ENCODE measurements around the gene IL1A. TPM values are rescaled to one million over a fixed set of nuclear protein-coding genes. Genes with fewer than 3 reads are reported as not detected.
"Not testable (repeated sequence)": the region's sequence is repeated elsewhere in the genome, so short reads cannot be mapped to it uniquely, and the experiment has no call there.

The IL1A gene, protein sequence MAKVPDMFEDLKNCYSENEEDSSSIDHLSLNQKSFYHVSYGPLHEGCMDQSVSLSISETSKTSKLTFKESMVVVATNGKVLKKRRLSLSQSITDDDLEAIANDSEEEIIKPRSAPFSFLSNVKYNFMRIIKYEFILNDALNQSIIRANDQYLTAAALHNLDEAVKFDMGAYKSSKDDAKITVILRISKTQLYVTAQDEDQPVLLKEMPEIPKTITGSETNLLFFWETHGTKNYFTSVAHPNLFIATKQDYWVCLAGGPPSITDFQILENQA
- not detected in 2 replicates for total RNA-seq

DNA sequence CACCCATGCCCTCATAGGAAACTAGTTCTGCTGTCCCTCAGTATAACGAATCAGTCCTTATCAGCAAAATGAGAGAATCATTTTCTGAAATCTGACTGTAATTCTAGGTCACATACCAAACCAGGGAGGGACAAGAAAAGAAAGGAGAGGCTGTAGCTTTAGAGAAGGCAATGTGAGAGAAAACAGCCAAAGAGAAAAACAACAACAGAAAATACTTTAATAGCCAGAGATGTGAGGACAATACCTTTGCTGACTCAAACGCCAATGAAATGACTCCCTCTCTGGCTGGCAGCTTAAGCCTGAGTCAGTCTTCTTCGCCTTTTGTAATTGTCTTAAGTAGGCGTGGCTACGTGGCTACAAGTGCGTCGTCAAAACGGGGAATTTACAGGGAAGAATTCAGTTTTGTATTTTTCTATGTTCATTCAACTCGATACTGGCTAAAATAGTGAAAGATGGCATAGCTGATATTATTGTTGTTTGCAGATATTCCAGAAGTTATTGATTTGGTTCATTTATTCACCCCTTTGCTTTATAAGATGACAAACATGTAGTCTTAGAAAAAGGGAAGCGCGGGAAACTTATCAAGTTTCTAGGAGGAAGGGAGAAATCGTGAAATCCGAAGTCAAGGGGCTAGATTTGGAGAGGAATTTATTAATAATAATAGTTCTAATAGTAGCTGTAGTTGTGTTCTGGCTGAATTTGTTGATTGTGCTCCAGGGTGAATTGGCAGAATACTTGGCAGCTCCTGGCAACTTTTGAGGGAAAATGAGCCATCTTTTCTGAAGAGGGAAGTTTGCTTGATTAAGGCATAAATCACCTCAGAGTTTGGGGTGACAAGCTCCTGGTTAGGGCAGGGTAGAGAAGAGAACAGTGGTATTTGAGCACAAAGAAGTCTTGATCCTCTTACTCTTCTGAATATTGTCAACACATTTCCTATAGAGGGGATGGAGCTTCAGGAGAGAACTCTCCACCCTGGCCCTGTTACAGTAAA is at the start of gene IL1A:
Gene IL1A (minus strand): TSS at position 295 of the 991 bp plus-strand sequence. CDS start 723 bp downstream, outside the sequence.
- peak in 1 of 2 donors; percentile 78 for DNase-seq (ENCODE audit: low read depth in 2 of 2)

DNA sequence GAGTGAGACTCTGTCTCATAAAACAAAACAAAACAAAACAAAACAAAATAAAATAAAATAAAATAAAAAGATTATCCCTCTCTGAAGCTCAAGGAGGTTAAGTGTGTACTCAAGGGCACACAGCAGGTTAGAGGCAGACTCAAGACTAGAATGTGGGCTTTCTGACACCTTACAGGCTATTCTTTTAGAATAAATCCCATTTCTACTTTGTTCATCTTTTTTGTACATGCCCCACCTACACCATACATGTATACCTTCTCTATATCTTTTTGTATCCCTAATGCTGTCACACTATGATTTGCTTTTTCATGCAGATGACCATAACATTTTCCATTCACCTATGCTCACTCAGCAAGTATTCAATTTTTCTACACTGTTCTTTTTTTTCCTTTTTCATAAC is 49.7 kb upstream of the IL1A start:
- no peak for DNase-seq (ENCODE audit: low read depth in 2 of 2)

DNA sequence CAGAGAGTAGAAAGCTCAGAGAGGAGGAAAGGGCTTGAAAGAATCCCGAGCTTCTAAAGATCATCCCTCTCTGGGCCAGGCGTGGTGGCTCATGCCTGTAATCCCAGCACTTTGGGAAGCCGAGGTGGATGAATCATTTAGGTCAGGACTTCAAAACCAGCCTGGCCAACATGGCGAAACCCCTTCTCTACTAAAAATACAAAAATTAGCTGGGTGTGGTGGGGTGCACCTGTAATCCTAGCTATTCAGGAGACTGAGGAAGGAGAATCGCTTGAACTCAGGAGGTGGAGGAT is 49.3 kb upstream of the IL1A start:
- DNase-seq (ENCODE audit: low read depth in 2 of 2), result not testable (repeated sequence)

DNA sequence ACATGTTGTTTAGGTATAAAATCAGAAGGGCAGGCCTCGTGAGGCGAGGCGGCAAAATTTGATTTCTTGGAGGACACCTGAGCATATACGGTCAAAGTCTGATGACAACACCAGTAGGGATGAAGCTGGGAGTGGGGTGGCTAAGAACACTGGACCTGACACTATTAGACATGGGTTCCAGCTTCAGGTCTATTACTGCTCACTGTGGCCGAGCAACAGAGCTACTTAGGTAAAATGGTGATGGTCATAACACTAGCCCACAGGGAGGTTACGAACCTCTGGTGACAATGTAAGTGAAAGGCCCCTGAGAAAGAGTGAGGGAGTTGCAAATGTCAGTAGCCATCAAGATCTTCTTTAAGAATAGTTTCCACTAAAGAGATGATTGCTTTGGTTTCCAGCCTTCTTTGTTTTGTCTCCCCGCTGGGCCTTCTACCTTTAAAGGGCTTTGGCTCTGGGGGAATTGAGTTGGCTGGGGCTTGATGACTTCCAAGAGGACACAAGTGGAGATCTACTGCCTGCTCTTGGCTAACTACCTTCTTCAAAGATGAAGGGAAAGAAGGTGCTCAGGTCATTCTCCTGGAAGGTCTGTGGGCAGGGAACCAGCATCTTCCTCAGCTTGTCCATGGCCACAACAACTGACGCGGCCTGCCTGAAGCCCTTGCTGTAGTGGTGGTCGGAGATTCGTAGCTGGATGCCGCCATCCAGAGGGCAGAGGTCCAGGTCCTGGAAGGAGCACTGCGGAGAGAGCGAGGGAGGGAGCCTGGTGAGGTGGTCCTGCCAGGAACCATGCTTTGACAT is 48.7 kb upstream of the IL1A start:
- no peak for DNase-seq (ENCODE audit: low read depth in 2 of 2)

DNA sequence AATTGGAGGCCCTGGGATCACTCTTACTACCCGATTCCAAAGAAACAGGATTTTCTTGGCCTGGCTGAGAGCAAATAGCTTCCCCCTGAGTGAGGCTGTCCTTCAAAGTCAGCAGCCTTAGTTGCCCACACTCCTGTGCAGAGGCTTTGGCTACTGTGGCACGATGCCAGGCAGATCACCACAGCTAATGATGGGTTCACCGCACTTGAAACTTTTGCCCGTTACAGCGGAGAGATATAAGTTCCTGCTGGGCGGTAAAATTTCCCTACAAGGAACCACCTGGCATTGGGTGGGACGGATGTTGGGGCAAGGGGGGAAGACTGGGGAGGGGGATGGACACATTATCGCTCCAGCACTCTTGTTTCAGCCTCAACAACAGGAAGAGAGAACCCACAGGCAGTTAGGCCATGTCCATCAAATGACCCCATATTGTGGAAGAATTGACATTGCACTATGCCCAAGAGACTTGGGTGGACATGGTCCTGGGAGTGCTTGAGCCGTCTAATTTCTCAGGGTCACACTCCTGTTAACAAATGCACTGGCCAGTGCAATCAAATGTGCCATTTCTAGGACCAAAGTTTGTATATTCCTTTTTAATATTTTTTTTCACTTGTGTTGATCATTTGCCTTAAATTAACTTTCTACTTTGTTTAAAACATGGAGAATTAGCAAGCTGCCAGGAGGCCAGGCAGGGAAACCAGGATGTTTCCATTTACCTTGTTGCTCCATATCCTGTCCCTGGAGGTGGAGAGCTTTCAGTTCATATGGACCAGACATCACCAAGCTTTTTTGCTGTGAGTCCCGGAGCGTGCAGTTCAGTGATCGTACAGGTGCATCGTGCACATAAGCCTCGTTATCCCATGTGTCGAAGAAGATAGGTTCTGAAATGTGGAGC is 47.9 kb upstream of the IL1A start:
- DNase-seq (ENCODE audit: low read depth in 2 of 2), result peak in 1 of 2 donors; percentile 36

DNA sequence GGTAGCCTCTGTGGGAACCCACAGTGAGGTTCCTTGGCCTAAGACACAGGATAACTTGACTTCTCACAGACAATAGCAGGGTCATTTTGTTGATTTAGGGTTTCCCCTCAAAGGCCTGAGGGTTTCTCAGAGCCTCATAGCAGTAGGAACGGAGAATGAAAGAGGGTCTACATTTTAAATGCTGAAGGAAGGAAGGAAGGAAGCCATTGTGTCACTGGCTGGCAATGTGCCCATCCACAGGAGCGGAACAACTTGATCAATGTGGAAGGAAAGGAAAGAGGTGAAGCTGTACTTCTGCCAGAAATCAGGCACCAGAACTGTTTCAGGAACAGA is 47.2 kb upstream of the IL1A start:
- peak in 1 of 2 donors; percentile 49 for DNase-seq (ENCODE audit: low read depth in 2 of 2)

DNA sequence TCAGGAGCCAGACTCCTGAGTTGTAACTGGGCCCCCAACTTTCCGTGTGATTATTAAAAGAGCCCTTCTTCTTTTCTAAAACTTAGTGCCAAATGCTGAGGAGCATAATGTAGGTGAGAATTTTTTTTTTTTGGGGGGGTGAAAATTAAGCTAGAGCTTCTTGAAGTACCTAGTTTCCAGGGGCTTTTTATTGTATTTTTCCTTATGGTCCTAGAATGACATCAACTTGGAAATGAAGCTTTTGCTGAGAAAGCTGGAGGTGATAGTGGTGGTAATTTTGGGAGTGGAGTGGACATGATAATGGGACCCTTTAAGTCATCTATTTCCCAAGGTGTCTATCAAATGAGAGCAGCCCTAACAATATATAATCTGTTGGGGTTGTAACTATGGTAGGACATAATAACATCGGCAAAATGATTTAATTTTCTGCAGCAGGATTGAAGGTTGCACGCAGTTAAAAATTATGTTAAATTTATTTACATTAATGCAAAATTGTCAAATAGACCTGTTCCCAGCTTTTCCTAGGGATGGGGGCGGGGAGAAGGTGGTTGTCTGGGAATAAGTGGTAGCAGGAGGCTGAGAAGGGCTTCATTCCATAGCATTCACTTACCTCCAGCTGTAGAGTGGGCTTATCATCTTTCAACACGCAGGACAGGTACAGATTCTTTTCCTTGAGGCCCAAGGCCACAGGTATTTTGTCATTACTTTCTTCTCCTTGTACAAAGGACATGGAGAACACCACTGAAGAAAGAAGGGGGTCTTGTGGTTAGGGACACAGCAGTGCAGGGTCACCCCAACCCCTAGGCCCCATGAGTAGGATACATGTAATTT is 46.6 kb upstream of the IL1A start:
- DNase-seq (ENCODE audit: low read depth in 2 of 2), result no peak

DNA sequence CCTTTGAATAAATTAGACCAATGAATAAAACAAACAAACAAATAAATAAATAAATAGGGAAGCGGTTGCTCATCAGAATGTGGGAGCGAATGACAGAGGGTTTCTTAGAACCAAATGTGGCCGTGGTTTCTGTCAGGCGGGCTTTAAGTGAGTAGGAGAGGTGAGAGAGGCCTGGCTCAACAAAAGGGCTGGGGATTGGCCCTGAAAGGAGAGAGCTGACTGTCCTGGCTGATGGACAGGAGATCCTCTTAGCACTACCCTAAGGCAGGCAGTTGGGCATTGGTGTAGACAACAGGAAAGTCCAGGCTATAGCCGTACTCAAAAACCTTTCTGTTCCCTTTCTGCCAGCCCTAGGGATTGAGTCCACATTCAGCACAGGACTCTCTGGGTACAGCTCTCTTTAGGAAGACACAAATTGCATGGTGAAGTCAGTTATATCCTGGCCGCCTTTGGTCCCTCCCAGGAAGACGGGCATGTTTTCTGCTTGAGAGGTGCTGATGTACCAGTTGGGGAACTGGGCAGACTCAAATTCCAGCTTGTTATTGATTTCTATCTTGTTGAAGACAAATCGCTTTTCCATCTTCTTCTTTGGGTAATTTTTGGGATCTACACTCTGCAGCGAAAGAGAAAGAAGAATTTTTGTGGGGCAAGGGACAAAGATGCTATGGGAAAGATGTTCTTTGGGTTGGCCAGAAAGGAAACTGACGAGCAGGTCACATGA is 45.8 kb upstream of the IL1A start:
- DNase-seq (ENCODE audit: low read depth in 2 of 2), result no peak

DNA sequence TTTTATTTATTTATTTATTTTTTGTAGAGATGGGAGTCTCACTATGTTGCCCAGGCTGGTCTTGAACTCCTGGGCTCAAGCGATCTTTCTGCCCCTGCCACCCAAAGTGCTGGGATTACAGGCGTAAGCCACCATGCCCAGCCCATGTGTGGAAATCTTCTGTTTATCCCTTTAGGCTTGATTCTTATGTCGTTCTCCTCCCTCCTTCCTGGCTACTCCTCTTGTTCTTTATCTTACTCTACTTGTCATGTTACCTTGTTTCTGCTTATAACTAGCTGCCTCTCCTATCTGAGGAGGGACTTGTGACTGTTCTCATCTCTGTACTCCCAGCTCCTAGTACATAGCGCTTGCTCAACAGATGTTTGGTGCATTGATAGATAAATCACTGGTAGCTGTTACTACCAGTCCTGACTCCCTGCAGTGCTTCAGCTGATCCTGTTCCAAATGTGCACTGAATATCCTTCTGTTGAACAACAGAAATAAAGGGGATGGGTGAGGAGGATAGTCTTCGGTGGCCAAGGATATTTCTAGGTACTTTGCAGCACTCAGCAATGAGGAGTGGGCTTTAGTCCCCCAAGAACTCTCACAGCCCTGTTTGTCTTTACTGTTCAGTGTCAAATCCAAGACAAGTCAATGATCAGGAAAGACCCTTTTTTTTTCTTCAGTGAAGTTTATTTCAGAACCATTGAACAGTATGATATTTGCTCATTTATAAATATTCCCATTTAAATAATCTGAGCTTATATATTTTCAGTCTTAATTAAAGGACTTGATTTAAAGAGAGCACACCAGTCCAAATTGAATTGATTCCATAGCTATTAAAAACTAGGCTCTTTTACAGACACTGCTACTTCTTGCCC is 45.0 kb upstream of the IL1A start:
- DNase-seq (ENCODE audit: low read depth in 2 of 2), result no peak

DNA sequence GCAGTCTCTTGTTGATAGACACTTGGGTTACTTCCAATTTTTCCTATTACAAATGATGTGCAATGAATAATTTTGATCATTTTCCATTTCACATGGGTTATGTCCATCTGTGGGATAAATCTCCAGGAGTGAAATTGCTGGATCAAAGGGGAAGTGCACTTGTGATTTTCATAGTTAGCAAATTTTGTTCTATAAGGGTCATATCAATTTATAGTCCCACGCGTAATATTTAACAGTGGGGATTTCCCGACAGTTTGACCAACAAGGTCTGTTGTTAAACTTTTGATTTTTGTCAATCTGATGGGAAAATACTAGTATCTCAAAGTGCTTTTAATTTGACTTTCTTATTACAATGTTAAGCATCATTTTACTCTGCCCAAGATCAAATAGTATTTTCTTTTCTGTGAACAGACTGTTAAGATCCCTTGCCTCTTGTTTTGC is 44.0 kb upstream of the IL1A start:
- DNase-seq (ENCODE audit: low read depth in 2 of 2), result no peak

DNA sequence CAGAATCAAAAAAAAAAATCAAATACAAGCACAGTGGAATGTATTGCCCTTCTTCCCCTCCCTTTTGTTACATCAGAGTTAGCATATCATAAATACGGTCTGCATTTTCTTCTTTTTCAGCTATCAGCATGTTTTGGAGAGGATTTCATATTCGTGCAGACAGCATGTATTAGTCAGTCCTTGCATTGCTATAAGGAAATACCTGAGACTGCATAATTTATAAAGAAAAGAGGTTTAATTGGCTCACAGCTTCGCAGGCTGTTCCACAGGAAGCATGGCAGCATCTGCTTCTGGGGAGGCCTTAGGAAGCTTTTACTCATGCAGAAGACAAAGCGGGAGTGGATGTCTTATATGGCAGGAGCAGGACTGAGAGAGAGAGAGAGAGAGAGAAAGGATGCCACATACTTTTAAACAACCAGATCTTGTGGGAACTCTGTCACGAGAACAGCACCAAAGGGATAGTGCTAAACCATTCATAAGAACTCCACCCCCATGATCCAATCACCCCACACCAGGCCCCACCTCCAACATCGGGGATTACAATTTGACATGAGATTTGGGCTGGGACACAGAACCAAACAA is 43.4 kb upstream of the IL1A start:
- no peak for DNase-seq (ENCODE audit: low read depth in 2 of 2)

DNA sequence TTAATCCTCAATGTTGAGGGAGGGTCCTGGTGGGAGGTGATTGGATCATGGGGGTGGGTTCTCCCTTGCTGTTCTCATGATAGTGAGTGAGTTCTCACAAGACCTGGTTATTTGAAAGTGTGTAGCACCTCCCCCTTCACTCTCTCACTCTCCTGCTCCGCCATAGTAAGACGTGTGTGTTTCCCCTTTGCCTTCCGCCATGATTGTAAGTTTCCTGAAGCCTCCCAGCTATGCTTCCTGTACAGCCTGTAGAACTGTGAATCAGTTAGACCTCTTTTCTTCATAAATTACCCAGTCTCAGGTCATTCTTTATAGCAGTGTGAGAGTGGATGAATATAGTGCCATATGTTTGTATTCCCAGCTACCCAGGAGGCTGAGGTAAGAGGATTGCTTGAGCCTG is 42.7 kb upstream of the IL1A start:
- no peak for DNase-seq (ENCODE audit: low read depth in 2 of 2)

DNA sequence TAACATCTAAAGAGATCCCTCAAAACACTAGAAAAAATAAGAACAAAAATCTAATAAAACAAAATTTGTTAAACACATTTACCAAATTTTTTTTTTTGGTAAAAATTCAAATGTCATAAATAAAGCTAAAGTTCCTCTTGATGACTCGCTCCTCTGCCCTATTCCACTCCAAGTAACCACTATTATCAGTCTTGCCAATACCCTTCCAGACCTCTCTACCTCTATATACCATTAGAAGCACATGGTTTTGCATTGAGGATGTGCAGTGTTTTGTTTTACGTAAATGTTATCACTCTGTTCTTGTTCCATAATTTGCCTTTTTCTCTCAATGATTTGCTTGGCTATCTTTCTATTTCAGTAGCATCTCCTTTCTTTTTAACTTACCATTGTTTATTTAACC is 41.4 kb upstream of the IL1A start:
- DNase-seq (ENCODE audit: low read depth in 2 of 2), result no peak

DNA sequence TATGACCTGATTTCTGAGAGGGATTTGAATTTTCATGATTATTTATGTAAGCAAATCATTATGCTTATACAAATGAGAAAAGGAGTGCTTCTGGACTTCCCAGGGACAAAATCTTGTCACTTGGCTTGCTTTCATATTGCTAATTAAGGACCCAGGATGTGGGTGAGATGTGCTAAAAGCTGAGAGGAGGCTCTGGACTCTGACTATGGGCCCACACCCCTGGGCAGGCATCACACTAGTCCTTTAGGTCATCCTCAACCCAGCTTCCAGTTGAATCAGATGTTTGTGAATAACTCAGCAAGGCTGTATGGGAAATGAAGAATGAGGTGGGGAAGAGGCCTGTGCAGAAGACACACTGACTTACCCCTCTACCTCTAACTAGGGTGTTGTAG is 40.4 kb upstream of the IL1A start:
- no peak for DNase-seq (ENCODE audit: low read depth in 2 of 2)

DNA sequence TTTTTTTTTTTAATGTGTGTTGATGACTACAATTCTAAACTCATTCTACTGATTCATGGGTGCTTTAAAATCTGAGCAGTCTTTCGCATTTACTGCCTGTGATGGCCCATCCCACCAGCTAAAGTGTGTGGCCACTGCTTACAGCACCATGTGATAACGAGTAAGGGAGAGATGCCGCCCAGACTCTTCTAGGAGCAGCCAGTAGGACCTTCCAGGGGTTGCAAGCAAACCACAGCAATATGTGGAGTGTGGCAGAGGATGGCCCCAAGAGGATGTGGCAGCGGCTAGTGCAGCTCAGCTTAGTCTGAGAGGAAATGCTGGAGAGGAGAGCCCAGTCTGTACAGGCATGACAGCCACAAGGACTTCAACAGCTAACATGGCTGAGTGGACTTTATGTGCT is 37.4 kb upstream of the IL1A start:
- DNase-seq (ENCODE audit: low read depth in 2 of 2), result no peak

DNA sequence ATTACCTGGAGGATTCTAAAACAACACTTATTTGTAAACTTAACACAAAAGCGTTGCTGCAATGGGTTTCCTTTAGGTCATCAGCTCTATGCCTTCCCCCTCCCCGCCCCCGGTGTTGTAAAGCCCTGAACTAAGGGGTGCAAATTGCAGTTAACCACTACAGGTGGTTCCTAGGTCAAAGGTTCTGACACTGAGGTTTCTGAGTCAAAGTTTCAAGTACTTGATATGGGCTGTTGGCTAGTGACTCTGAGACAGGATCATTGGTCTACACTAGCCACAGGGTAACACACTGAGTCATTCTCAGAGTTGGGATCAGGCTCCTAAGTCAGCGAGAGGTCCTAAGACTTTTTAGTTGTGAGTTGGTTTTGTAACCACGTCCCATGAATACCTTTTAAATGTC is 36.8 kb upstream of the IL1A start:
- DNase-seq (ENCODE audit: low read depth in 2 of 2), result no peak

DNA sequence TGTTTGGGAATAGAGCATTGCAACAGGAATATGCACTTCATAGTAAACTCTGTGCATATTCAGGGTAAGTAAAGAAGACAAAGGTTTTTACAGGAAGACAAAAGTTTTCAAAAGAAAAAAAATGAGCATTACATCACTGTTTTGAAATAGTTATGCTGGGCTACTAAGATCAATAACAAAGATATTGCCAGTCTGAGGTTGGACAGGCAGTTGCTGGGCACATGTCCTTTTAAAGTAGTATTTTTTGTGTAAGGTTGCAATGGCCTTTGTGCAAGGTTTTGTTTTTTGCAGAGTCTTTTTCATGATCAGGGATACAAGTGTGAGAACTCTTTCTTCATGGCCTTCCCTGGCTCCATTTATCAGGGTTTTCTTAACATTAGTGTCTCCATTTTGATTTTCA is 36.0 kb upstream of the IL1A start:
- no peak for DNase-seq (ENCODE audit: low read depth in 2 of 2)

DNA sequence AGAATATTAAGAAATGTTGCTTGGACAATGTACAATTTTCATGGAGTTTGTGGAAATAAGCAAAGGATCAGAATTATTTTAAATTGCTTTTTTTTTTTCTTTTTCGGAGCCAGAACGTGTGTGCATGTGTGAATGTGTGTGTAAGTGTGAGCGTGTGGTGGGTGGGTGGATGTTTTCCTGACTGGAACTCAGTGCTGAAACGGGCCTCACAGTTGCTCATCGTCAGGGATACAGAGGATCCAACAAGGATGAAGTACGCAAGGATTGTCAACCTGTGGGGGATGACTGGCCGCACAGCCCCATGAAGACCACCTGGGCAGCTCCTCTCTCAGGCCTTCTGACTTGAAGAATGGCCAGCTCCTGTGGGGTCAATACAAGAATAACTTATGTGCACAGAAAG is 34.8 kb upstream of the IL1A start:
- DNase-seq (ENCODE audit: low read depth in 2 of 2), result no peak
